Spleen (tissue), 11 donors: ENCODE results near the gene METTL13. TPM values are rescaled to one million over a fixed set of nuclear protein-coding genes. Genes with fewer than 3 reads are reported as not detected.

Source experiments
- DNase-seq: peaks from one replicate; pipeline ENCODE4 v3.0.0-alpha.2; 2020
- H3K27ac ChIP-seq, 8 donors: fragments of 200-600 bp; sonication (generic) in 7 of 8; 1 replicate in 4 of 8; 2 replicates in 4 of 8; pipeline versions ENCODE4 v1.5.0 to v1.8.0; 2016 to 2021; ENCODE audit warnings: inconsistent platforms in 4 of 8, mild to moderate bottlenecking in 4 of 8, moderate library complexity in 1 of 8
- H3K27me3 ChIP-seq, 7 donors: fragments of 200-600 bp; sonication (generic) in 6 of 7; replicated peaks in 1 of 7; 1 replicate in 4 of 7; 2 replicates in 3 of 7; pipeline versions ENCODE4 v1.5.0 to v1.8.0; 2016 to 2021; ENCODE audit warnings: inconsistent platforms in 3 of 7, mild to moderate bottlenecking in 1 of 7
- H3K36me3 ChIP-seq, 6 donors: fragments of 200-600 bp; sonication (generic) in 5 of 6; 1 replicate in 4 of 6; 2 replicates in 2 of 6; pipeline versions ENCODE4 v1.5.0 to v1.8.0; 2016 to 2021; ENCODE audit warnings: inconsistent platforms in 2 of 6
- H3K4me1 ChIP-seq, 6 donors: fragments of 200-600 bp; sonication (generic) in 5 of 6; 1 replicate in 3 of 6; 2 replicates in 3 of 6; pipeline versions ENCODE4 v1.5.0 to v1.8.0; 2016 to 2021; ENCODE audit warnings: inconsistent platforms in 3 of 6
- H3K4me3 ChIP-seq, 8 donors: fragments of 200-600 bp; sonication (generic) in 7 of 8; 1 replicate in 4 of 8; 2 replicates in 4 of 8; pipeline versions ENCODE4 v1.5.0 to v1.8.0; 2016 to 2021; ENCODE audit warnings: inconsistent platforms in 4 of 8, mild to moderate bottlenecking in 4 of 8, moderate library complexity in 2 of 8
- H3K9me3 ChIP-seq, 8 donors: fragments of 200-600 bp; sonication (generic) in 7 of 8; 1 replicate in 4 of 8; 2 replicates in 4 of 8; pipeline versions ENCODE4 v1.5.0 to v1.8.0; 2016 to 2021; ENCODE audit warnings: inconsistent platforms in 4 of 8
- POLR2A ChIP-seq, 3 donors: fragments of 450-650 bp; IDR thresholded peaks; one replicate each; pipeline ENCODE4 v1.5.1; 2017; ENCODE audit warnings: antibody characterized with exemption in 3 of 3, mild to moderate bottlenecking in 1 of 3
- POLR2AphosphoS5 ChIP-seq, 3 donors: sonication (generic); formaldehyde crosslinking; IDR thresholded peaks; one replicate each; pipeline ENCODE4 v1.5.1; 2017; ENCODE audit warnings: antibody characterized with exemption in 3 of 3
- WGBS, 5 donors: extraction: QIAGEN DNeasy Blood & Tissue Kit in 3 of 5; methylation state at CpG; one replicate each; pipeline versions ENCODE4 v1.1.5 to v1.1.7; 2013 to 2018; 5-methylcytosine and 5-hydroxymethylcytosine counted together
- intact Hi-C: fragments of 100-400 bp; cut with DNase I; formaldehyde crosslinking; loops from one replicate; pipeline ENCODE4 v1.15.0; 2023; ENCODE audit warnings: low total_unique reads
- polyA plus RNA-seq, 3 donors: library from polyadenylated mRNA; stranded (reverse); fragments of 200-250 nt; gene quantifications; one replicate each; pipeline ENCODE4 v1.2.1, GENCODE V29; 2013
- total RNA-seq, 7 donors: library from RNA; depleted of rRNA in 3 of 7; stranded (reverse); fragments of >200 nt in 3 of 7; fragmentation: NEBNext Ultra II Directional in 4 of 7; extraction: Animal tissue kit (Norgen Biotek cat#: 25700) in 4 of 7; gene quantifications; one replicate each; pipeline versions ENCODE4 v1.1.0 to v1.2.1, GENCODE V29; 2016 to 2021
- TF ChIP-seq, protein P1 (sequence below), 11 experiments: fragments of 200-600 bp in 7 of 11; fragments of 450-650 bp in 4 of 11; sonication (generic) in 4 of 11; IDR thresholded peaks in 8 of 11; conservative IDR thresholded peaks in 3 of 11; 1 replicate in 7 of 11; 2 replicates in 4 of 11; pipeline versions ENCODE4 v1.4.0 to v1.8.0; 2016 to 2021; ENCODE audit warnings: antibody characterized with exemption in 11 of 11, inconsistent platforms in 4 of 11, mild to moderate bottlenecking in 1 of 11
- donor health status: healthy with polysubstance abuse.
- donor health status: DM: no; HTN: no; CAD: no; lungs with moderate emphysema.
- donor health status: DM: no; HTN: no; CAD: no.
- donor health status: Bipolar disorder and iron deficiency.
- donor health status: healthy.
- donor health status: DM: no; HTN: no; CAD: no.
- donor health status: DM: yes; HTN: yes; CAD: no.

METTL13 gene
- total and polyA plus RNA-seq, 10 donors, result 10.3 to 29.6 (median 24.8) TPM

GRCh38 chr1:171828794-171829193 lies 47.3 kb downstream of the METTL13 start:
- Histone ChIP-seq H3K36me3 (peaks cover 0 to 4% (median 0%) of the 10 kb centered on the region in 6 donors), H3K4me3 (no peak overlapping the region), H3K4me1 (no peaks in the 10 kb centered on the region), H3K27ac (no peak overlapping the region), H3K27me3 (no peaks in the 10 kb centered on the region), H3K9me3 (peaks cover 4 to 33% (median 29%) of the 10 kb centered on the region in 8 donors)
- TF ChIP-seq POLR2AphosphoS5 (IDR thresholded peaks at IDR 0.05), result no peak
- TF ChIP-seq POLR2A (IDR thresholded peaks at IDR 0.05), result no peak
- TF ChIP-seq, protein P1, sequence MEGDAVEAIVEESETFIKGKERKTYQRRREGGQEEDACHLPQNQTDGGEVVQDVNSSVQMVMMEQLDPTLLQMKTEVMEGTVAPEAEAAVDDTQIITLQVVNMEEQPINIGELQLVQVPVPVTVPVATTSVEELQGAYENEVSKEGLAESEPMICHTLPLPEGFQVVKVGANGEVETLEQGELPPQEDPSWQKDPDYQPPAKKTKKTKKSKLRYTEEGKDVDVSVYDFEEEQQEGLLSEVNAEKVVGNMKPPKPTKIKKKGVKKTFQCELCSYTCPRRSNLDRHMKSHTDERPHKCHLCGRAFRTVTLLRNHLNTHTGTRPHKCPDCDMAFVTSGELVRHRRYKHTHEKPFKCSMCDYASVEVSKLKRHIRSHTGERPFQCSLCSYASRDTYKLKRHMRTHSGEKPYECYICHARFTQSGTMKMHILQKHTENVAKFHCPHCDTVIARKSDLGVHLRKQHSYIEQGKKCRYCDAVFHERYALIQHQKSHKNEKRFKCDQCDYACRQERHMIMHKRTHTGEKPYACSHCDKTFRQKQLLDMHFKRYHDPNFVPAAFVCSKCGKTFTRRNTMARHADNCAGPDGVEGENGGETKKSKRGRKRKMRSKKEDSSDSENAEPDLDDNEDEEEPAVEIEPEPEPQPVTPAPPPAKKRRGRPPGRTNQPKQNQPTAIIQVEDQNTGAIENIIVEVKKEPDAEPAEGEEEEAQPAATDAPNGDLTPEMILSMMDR (IDR thresholded peaks at IDR 0.05 in 8 of 11, conservative IDR thresholded peaks at IDR 0.05 in 3 of 11), result no peak
- DNase-seq, result no peak
- WGBS, 5 donors, result 74 to 89% (median 88%) methylated on average over 11 of the region's 11 CpGs
- intact Hi-C loops, result no loop called here

GRCh38 chr1:171833091-171833825 lies 51.8 kb downstream of the METTL13 start:
- no peak overlapping the region for H3K27ac ChIP-seq
- intact Hi-C loops, result no loop called here
- no peak for TF ChIP-seq POLR2AphosphoS5 (IDR thresholded peaks at IDR 0.05)
- TF ChIP-seq, protein P1 (IDR thresholded peaks at IDR 0.05 in 8 of 11, conservative IDR thresholded peaks at IDR 0.05 in 3 of 11), result no peak
- no peak for TF ChIP-seq POLR2A (IDR thresholded peaks at IDR 0.05)
- no peaks in the 10 kb centered on the region for H3K36me3 ChIP-seq
- DNase-seq, result no peak
- H3K27me3 ChIP-seq, result no peaks in the 10 kb centered on the region
- WGBS, 5 donors, result 59 to 88% (median 85%) methylated on average over 4 of the region's 4 CpGs
- no peak overlapping the region for H3K4me3 ChIP-seq
- H3K4me1 ChIP-seq, result no peaks in the 10 kb centered on the region
- H3K9me3 ChIP-seq, result peaks cover 0 to 3% (median 0%) of the 10 kb centered on the region in 8 donors

DNA sequence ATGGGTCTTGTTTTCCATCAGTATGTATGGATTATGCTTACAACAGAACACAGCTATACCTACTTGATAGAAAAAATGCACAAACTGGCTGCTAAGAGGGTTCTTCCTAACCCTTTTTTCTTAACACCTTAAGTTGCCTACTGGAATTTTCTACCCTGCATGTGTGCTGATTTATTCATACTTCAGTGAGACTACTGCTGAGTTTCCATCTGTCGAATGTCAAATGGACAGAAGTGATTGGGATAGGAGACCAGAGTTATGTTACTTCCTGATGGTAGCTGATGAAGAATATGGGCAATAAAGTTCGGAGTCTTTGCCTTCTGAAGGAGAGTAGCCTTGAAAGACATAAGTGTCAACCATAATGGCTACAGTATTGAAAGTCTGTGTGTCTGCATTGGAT lies 53.4 kb downstream of the METTL13 start:
- H3K4me3 ChIP-seq, result no peak overlapping the region
- TF ChIP-seq, protein P1 (IDR thresholded peaks at IDR 0.05 in 8 of 11, conservative IDR thresholded peaks at IDR 0.05 in 3 of 11), result no peak
- TF ChIP-seq POLR2AphosphoS5 (IDR thresholded peaks at IDR 0.05) (no peak), POLR2A (IDR thresholded peaks at IDR 0.05) (no peak)
- DNase-seq, result no peak
- no peaks in the 10 kb centered on the region for H3K36me3 ChIP-seq
- no peak overlapping the region for H3K27ac ChIP-seq
- no peaks in the 10 kb centered on the region for H3K9me3 ChIP-seq
- H3K4me1 ChIP-seq, result no peaks in the 10 kb centered on the region
- WGBS, 5 donors, result 86 to 98% (median 90%) methylated on average over 2 of the region's 2 CpGs
- intact Hi-C loops, result no loop called here
- H3K27me3 ChIP-seq, result no peaks in the 10 kb centered on the region

- no peak for DNase-seq
- TF ChIP-seq POLR2AphosphoS5 (IDR thresholded peaks at IDR 0.05) (no peak), POLR2A (IDR thresholded peaks at IDR 0.05) (no peak)
- TF ChIP-seq, protein P1 (IDR thresholded peaks at IDR 0.05 in 8 of 11, conservative IDR thresholded peaks at IDR 0.05 in 3 of 11), result no peak
- Histone ChIP-seq H3K9me3 (no peaks in the 10 kb centered on the region), H3K36me3 (no peaks in the 10 kb centered on the region), H3K4me3 (no peak overlapping the region), H3K27ac (no peak overlapping the region), H3K27me3 (no peaks in the 10 kb centered on the region), H3K4me1 (peaks cover 0 to 7% (median 3%) of the 10 kb centered on the region in 6 donors)
- intact Hi-C loops, result no loop called here
These were observed 54.4 kb downstream of the METTL13 start for GRCh38 chr1:171835891-171836290.
